ENCODE measurements around the gene GRIN2A.

DNA sequence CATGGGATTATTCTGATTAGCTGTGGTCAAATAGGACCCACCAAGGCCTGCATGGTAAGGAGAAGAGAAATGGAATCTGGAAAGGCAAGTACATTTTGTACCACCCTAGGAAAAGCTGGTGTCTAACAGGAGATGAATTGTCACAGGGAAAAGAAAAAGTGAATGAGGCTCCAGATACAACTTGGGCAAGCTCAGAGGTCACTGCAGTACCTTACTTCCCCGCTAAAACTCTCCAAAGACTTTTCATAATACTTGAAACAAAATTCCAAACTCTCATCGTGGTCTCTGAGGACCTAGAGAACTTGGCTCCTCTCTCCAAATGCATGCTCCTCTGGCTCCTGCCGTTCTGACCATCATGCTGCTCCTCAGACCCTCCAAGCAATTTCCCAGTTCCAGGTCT lies 262.8 kb downstream of the GRIN2A start:
- no peak for TF ChIP-seq EZH2 (IDR thresholded peaks at IDR 0.05; ENCODE audit: borderline replicate concordance, low read depth, low read length, severe bottlenecking)
- TF ChIP-seq, protein P1, sequence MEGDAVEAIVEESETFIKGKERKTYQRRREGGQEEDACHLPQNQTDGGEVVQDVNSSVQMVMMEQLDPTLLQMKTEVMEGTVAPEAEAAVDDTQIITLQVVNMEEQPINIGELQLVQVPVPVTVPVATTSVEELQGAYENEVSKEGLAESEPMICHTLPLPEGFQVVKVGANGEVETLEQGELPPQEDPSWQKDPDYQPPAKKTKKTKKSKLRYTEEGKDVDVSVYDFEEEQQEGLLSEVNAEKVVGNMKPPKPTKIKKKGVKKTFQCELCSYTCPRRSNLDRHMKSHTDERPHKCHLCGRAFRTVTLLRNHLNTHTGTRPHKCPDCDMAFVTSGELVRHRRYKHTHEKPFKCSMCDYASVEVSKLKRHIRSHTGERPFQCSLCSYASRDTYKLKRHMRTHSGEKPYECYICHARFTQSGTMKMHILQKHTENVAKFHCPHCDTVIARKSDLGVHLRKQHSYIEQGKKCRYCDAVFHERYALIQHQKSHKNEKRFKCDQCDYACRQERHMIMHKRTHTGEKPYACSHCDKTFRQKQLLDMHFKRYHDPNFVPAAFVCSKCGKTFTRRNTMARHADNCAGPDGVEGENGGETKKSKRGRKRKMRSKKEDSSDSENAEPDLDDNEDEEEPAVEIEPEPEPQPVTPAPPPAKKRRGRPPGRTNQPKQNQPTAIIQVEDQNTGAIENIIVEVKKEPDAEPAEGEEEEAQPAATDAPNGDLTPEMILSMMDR (IDR thresholded peaks at IDR 0.05; ENCODE audit: extremely low read depth in 1 of 2, insufficient read depth in 1 of 2, low read depth in 1 of 2, low read length in 2 of 2) = no peak
- TF ChIP-seq POLR2AphosphoS5 (IDR thresholded peaks at IDR 0.05; ENCODE audit: insufficient read depth, low read depth, low read length) = no peak
- no peak for TF ChIP-seq POLR2A (IDR thresholded peaks at IDR 0.05; ENCODE audit: low read depth, low read length)
- TF ChIP-seq JUN (IDR thresholded peaks at IDR 0.05; ENCODE audit: borderline replicate concordance, insufficient read depth, insufficient read length, low read depth) = no peak
- TF ChIP-seq FOS (IDR thresholded peaks at IDR 0.05; ENCODE audit: borderline replicate concordance, insufficient read depth, low read length) = no peak
- no peak for TF ChIP-seq MAX (IDR thresholded peaks at IDR 0.05; ENCODE audit: insufficient read depth, insufficient read length)
- TF ChIP-seq MYC (IDR thresholded peaks at IDR 0.05; ENCODE audit: low read depth, low read length) = no peak
